HG02938 (cell line): Measurements from ENCODE around the gene PHF23.
A peak's percentile ranks its signal among the peaks of the same experiment; 100 is the strongest.

Experiments used
- ATAC-seq: cut with Tn5 transposase; IDR thresholded peaks from one replicate; pipeline ENCODE4 v1.9.1; 2021; ENCODE audit warnings: mild to moderate bottlenecking, moderate library complexity; ENCODE audit not compliant: unreplicated experiment

The PHF23 gene

DNA sequence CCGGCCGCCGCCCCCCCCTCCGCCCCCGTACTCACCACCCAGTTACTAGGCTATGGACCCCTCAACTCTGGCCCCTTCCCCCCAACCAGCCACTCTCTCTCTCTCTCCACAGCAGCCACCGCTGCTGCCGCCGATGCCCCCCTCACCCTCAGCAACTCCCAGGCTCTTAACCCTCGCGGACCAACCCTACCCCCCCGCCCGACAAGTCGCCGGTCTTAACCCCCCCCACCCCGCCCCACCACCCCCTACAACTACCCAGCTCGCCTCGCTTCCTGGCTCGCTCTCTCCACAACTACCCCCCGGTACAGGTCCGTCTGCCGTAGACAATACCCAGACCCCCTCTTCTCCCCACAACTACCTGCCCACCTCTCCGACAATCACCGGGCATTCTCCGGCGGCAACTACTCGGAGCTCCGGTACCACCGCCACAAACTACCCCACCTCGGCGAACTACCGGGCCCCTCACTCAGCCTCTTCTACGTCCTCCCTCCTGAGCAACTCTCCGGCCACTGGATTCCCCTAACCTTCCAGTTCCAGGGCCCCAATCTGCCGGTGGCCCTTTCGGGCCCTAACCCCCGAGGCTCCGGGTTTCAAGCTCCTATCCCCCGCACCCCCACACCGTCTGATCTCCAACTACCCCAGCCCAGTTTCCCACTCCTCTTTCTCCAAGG is 702 bp downstream of the PHF23 start:
- no peak for ATAC-seq

DNA sequence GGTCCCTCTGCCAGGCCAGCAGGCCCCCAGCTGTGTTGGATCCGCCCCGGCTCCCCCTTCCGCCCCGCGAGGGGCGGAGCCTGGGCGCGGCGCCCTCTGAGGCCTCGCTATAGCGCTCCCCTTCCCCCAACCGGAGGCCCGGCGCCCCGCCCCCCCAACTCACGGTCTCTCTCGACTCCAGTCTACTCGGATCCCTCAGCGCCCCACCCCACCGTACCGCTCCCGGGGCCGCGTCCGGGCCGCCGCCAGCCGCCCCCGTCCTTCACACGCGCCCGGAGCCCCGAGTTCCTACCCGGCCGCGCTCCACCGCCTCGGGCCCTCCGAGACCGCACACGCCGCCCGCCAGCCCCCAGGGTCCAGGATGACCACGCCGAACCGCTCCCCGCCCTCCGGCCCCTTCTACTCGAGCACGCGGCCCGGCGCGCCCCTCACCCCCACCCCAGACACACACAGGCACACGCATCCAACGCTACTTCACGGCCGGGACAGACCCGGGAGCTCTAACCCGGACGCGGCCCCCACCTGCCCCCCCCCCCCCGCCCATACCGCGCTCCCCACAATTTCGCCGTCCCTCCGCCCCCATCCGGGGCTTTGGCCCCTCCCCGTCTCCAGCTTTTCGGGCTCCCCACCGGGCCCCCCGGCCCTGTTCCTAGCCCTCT is 1.4 kb downstream of the PHF23 start:
- no peak for ATAC-seq

DNA sequence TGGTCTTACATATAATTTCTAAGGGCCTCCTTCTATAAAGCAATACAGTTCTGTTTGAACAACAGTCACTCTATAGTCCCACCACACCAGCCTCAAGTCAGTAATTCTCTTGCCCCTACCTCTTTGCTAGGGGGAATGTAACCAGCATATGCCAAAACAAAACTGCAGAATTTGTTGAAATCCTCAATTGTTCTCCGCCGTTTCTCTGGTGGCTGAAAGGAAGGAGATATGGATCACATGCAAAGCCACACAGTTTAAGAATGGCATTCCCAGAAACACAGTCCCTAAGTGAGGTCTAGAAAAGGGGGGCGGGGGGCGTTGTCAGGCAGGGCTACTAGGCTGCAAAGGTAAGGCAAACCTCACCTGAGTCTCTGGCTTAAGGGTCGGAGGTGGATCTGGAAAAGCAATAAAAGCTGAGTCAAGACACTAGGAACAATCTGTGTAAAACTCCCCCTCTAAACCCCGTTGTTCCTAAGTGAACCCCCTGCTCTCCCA is 1.9 kb downstream of the PHF23 start:
- no peak for ATAC-seq

DNA sequence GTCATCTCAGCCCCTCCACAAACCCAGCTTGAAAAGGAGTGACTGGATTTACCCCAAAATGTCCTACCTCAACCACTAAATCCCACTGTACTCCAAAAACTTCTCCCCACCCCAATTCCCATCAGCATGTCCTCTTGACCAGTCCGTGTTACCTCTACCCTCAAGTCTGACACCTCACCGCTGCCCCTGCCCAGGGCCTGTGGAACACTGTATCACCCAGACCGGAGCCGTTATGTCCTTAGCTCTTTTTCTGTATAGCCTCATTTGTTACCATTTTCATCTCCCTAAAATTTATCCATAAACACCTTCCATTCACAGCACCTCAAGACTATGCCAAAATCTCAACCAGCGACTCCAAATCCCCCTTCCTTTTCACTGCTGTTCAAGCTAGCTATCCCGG is 2.4 kb downstream of the PHF23 start:
- no peak for ATAC-seq

DNA sequence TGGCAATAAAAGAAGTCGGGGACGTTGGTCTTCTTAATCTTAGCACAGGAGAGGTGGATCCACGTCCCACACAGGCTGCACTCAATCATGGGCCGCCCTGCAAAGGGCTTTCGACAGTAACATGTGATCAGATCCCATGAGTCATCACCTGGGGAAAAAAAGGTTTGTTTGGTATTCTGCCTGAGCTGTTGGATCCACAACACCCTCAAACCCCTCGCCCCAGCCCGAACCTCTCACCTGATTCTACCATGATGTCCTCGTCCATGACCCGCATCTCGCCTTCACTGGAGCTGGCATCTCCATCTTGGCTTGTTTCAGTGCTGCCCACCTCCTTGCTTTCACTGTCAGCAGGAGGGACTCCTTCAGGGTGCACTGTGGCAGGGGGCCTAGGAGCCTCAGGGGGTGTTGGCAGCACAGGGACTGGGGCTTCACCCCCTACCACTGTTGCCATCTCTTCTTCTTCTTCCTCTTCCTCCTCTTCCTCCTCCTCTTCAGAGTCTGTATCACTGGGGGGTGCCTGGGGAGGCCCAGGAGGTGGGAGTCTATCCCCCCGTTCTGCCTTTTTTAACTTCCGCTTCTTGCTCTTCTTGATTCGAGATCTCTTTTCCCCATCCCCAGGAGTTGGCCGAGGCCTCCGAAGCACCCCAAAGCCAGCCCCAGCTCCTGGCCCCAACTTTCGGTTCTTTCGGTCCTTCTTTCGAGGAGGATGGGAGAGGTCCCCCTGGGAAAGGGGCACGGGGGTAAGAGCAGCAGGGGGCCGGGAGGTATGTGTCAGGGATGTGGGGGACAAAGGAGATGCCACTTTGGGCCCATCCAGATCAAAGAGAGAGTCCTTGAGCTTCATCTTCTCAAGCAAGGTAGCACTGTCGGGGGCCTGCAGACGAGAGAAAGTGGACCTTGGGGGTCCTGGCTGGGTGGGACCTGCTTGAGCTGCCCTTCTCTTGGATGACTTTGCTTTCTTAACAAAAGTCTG is 3.3 kb downstream of the PHF23 start:
- no peak for ATAC-seq

DNA sequence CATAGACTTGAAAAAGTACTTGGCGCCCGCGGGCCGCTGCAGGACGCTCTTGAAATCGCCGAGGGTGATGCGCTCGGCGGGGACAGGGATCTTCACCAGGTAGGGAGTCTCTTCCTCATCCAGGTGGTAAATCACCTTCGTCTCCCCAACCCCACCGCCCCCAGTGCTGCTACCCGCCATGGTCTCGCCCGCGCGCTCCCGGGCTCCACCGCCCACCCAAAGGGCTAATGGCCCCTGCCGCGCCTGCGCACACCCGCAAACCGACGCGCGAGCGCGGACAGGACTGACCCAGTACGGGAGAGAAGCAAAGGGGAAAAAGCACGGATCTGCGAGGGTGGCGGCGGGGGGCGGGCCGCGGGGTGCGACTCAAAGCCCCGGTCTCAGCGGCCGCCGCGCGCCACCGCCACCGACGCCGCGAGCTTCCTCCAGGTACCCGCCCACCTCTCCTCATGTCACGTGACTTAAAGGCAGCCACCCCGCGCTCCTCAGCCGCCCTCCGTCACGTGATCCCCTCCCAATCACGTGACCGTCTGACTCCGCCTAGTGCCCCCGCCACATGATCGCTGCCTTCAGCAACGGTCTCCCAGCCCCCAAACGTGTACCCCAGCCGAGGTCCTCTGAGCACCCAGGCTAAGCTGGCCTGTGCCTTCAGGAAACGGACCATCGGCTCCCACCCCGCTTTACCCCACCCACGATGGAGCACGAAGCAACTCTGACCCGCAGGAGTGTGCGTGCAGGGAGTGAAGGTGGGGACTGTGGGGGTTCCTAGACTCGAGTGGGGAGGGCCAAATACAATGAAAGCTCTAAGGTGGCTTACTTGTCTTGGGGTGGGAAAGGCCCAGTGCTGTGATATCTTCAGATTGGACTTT is 4.9 kb downstream of the PHF23 start, which contains the start of gene DVL2:
Gene DVL2, minus strand, starts transcription at position 435 of the 869 bp plus-strand sequence. Its CDS starts 255 bp downstream, at position 180.
- ATAC-seq, result peak; percentile 55

DNA sequence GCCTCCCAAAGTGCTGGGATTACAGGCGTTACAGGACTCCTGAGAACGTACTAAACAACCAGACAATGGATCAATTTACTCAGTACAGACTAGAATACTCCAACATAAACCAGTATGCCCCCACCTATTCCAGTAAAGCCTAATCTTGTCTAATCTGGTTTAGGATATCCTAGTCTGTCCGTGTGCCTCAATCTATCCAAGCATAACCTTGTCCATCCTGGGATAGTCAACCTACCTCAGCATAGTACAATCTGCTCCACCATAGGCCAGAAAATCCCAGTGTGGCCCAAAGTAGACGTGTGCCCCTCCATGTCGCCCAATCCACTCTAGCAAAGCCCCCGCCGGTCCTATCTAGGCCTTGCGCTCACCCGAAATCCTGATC is 5.6 kb downstream of the PHF23 start:
- no peak for ATAC-seq

DNA sequence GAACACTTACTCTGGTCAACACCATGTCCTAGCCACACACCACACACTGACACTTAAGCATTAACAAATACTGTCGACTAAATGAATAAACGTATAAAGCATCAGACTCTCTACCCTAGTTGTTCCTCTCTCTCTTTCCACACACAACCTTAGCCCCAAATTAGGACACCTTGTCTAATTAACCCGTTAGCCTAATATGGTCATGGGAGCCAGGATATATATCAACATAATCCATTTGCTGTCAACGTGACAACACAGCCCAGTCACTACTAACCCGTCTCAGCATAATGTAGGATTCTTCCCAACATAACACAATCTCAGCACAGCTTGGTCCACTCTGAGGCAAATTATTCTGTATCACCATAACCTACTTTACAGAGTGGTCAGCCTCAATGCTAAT is 7.1 kb downstream of the PHF23 start:
- ATAC-seq, result no peak

DNA sequence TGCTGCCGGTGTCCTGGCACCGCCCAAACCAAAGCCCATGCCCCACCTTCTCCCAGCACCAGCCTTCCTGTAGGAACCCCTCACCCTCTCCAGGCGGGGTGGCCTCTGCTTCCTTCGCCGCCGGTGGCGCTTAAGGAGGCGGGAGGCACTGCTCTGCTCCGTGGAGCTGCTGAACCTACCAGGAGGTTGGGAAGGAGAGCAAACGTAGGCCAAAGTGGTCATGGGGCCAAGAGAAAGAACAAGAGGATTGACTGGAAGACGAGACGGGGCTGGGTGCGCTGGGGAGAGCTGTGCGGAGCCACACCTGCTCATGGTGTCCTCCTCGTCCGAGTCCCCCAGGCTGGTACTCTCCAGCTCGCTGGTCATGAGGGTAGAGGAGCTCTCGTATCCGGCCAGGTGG is 9.8 kb downstream of the PHF23 start:
- no peak for ATAC-seq

DNA sequence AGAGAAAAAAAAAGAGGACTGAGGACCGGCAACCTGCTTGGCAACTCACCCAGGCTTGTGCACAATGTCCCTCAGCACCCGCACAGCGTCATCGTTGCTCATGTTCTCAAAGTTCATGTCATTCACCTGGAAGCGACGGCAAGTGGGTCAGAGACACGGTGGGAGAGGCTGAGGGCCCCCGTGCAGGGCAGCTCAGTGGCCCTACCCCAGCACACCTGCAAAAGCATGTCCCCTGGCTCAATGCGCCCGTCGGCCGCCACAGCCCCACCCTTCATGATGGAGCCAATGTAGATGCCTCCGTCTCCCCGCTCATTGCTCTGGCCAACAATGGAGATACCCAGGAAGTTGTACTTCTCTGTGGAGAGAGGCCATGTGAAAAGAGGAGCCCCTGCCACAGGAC is 10.3 kb downstream of the PHF23 start:
- no peak for ATAC-seq

DNA sequence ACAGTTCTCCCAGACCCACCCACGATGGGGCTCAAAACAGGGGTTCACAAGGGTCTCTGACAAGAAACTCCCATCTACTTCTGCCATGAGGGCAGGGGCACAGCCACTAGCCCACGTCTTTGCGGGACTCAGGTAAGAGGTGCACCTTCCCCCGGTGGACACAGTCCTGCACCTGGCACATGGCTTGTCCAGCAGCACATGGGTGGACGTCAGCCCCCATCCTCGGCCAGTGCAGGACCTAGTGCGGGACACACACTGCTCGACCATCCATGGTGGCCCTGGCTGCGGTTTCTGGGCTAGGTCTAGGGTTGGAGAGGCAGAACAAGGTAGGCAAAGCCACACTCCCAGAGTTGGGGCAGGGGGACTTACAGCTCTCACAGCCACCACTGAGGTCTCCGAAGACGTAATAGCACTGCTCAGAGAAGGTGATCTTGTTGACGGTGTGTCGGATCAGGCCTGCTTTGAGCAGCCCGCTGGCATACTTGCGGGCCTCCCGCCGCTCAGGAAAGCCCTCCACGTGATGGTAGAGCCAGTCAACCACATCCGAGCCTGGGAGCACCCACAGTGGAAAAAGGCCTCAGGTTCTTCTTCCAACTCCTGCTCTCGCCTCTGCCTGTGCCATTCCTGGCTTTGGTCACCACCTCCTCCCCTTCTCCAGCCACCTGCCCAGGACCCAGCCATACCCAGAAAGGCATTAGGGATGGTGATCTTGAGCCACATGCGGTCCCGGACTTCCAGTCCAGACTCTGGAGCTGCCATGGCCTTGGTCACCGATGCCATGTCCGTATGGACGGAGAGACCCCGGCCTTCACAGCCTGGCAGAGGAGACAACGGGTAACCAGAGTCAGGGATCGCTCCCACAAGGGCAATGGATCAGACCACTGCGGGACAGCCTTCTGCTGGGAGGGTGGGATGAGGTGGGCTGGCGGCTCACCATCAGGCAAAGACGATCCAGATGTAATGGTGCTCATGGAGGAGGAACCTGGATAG is 12.2 kb downstream of the PHF23 start:
- ATAC-seq, result no peak

DNA sequence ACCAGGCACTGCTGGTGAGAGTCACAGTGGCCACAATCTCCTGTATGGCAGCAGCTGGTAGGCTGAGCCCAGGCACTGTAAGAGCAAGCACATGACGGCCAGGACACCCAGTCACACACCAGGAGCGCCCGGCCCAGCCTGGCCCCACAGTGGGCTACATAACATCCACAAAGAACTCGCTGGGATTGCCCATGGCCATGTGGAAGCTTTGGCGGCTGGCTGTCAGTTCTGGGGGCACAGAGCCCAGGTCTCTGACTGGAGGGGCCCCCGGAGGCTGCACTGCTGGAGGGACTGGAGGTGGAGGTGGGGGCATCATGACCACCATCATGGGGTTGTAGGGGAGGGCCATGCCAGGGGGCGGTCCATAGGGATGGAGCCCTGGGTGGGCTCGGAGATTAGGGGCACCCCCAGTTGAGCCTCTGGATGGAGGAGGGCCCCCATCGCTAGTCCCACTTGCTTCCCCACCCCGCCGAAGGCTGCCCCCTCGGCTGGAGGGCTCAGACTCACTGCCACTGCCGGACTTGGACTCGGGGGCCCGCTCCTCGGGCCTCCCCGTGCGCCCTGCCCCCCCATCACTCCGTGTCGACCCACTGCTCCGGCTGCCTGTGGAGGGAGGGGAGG is 13.4 kb downstream of the PHF23 start:
- no peak for ATAC-seq

DNA sequence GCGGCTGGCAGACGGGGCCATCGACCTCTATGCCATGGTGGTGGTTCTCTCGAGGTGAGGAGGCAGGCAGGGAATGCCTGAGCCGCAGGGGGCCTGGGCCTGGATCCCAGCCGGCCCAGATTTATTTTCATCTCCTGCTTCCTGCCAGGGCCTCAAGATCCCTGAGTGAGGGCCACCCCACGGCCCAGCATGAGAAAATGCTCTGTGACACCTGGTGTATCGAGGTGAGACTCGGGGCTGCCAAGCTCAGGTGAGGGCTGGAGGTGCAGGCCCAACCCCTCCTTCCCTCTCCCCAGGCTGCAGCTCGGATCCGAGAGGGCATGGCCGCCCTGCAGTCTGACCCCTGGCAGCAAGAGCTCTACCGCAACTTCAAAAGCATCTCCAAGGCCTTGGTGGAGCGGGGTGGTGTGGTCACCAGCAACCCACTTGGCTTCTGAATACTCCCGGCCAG is 14.6 kb downstream of the PHF23 start:
- ATAC-seq, result no peak

DNA sequence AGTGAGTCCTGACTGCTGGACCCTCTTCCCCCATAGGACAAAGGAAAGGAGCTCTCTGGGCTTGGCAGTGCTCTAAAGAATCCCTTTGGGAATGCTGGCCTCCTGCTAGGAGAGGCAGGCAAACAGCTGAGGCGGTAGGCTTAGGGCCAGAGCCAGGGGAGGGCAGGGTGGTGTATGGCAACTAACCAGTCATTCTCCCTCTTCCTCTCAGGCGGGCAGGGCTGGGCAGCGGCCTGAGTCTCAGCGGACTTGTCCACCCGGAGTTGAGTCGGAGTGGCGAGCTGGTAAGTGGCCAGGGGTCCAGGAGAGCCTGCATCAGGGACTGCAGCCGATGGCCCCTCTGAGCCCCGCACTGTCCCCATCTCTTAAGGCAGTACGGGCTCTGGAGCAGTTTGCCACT is 15.1 kb downstream of the PHF23 start:
- no peak for ATAC-seq

DNA sequence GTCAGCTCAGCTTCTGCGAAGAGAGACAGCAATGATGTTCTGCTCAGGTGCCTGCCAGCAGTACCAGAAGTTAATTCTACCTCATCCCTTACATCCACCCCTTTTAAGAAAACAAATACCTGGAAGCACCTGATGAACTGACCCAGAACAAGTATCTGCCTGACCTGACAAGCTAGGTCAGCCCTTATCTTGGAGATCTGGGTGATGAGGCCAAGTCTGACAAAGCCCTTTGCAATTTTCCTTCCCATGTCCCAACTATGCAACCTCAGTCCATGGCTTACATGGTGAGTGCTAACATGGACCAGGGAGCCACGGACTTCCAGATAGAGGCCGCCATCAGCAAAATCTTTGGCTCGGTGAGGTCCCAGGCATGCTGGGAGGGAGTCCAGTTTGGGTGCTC is 15.9 kb downstream of the PHF23 start:
- no peak for ATAC-seq

DNA sequence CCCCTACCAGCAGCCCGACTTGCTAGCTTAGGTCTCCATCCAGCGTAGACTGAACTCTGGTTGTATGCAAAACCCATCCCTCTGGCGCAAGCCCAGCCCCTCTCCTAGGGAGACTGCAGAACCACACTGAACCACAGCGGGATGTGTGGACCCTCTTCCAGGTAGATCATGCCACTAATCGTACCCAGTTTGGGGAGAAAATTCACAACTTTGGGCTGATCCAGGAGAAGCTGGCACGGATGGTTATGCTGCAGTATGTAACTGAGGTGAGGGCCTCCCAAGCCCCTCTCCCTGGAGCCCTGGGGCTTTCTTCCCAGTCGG is 16.3 kb downstream of the PHF23 start:
- no peak for ATAC-seq

DNA sequence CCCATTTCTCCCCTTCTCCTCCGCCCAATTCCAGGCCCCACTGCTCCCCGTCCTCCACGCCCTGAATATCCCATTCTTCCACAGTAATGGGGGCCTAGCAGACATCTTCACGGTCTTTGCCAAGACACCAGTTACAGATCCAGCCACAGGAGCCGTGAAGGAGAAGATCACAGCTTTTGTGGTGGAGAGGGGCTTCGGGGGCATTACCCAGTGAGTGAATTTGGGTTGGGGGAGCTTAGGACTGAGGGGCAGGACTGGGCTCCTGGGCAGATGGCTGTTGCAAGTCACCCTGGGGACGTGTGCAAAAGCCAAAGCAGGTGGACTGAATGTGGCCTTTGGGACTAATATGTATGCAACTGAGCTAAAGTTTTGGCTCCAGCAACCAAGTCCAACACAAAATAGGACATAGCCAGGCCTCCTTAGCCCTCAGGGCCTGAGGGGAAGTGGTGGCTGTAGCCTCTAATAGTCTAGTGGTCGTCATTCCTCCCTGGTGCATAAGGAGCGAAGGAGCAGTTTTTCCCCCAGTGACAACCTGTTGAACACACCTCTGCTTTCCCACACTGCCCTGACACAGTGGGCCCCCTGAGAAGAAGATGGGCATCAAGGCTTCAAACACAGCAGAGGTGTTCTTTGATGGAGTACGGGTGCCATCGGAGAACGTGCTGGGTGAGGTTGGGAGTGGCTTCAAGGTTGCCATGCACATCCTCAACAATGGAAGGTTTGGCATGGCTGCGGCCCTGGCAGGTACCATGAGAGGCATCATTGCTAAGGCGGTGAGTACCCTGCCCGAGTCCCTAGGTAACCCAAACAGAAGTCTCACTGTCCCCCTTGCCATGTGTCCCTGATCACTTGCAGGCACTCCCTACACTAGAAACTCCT is 16.9 kb downstream of the PHF23 start:
- ATAC-seq, result no peak
